ENCODE measurements around the gene WDR46.
A peak's percentile ranks its signal among the peaks of the same experiment; 100 is the strongest.

WDR46 gene

GRCh38 chr6:33320315-33321181 lies 31.5 kb upstream of the WDR46 start:
- Histone ChIP-seq H3K4me2 (ENCODE audit: low read length) (peak overlapping the region; percentile 90), H3K79me2 (ENCODE audit: control insufficient read depth, low read length) (peaks cover 52% of the 10 kb centered on the region), H3K27ac (ENCODE audit: low read depth, low read length) (peak overlapping the region; percentile 79; the same call in 1 of the 2 replicates)

GRCh38 chr6:33319939-33320314 lies 30.9 kb upstream of the WDR46 start:
- Histone ChIP-seq H3F3A (ENCODE audit: control insufficient read depth, insufficient read depth) (peaks cover 36% of the 10 kb centered on the region), H3K4me3 (ENCODE audit: low read length) (peak overlapping the region; percentile 85; the same call in 1 of the 2 replicates), H3K9me3 (ENCODE audit: control insufficient read depth, insufficient read depth, low read length) (no peaks in the 10 kb centered on the region), H3K4me2 (ENCODE audit: low read length) (peak overlapping the region; percentile 90), H3K27ac (ENCODE audit: low read depth, low read length) (peak overlapping the region; percentile 79), H4K20me1 (ENCODE audit: control insufficient read depth, insufficient read depth, low read depth, low read length) (0 out of 2 replicates have a peak, but pooled peaks cover 7% of the 10 kb centered on the region), H3K27me3 (ENCODE audit: control insufficient read depth, low read length) (no peaks in the 10 kb centered on the region), H3K36me3 (ENCODE audit: control insufficient read depth, low read length) (peaks cover 65% of the 10 kb centered on the region), H3K9me2 (replicated peaks; ENCODE audit: control insufficient read depth, low read length) (no peaks in the 10 kb centered on the region), H3K79me2 (ENCODE audit: control insufficient read depth, low read length) (peaks cover 52% of the 10 kb centered on the region), H3K4me1 (ENCODE audit: control insufficient read depth, low read length) (peaks cover 64% of the 10 kb centered on the region)
- TF ChIP-seq EZH2phosphoT487 (IDR thresholded peaks at IDR 0.05; ENCODE audit: borderline replicate concordance, low read length) (no peak), CTCF (IDR thresholded peaks at IDR 0.05; ENCODE audit: low read depth, low read length, poor library complexity, severe bottlenecking) (no peak)

More at GRCh38 chr6:33320315-33321181, 31.5 kb upstream of the WDR46 start:
- Histone ChIP-seq H3K27me3 (ENCODE audit: control insufficient read depth, low read length) (no peaks in the 10 kb centered on the region), H3K4me3 (ENCODE audit: low read length) (peak overlapping the region; percentile 85), H3K9me2 (replicated peaks; ENCODE audit: control insufficient read depth, low read length) (no peaks in the 10 kb centered on the region), H3K9me3 (ENCODE audit: control insufficient read depth, insufficient read depth, low read length) (no peaks in the 10 kb centered on the region), H3F3A (ENCODE audit: control insufficient read depth, insufficient read depth) (peaks cover 36% of the 10 kb centered on the region), H3K4me1 (ENCODE audit: control insufficient read depth, low read length) (peaks cover 64% of the 10 kb centered on the region), H4K20me1 (ENCODE audit: control insufficient read depth, insufficient read depth, low read depth, low read length) (0 out of 2 replicates have a peak, but pooled peaks cover 7% of the 10 kb centered on the region), H3K36me3 (ENCODE audit: control insufficient read depth, low read length) (peaks cover 61% of the 10 kb centered on the region)
- TF ChIP-seq CTCF (IDR thresholded peaks at IDR 0.05; ENCODE audit: low read depth, low read length, poor library complexity, severe bottlenecking) (no peak), EZH2phosphoT487 (IDR thresholded peaks at IDR 0.05; ENCODE audit: borderline replicate concordance, low read length) (no peak)

- peaks cover 32% of the 10 kb centered on the region for H3F3A ChIP-seq (ENCODE audit: control insufficient read depth, insufficient read depth)
- 0 out of 2 replicates have a peak, but pooled peaks cover 7% of the 10 kb centered on the region for H4K20me1 ChIP-seq (ENCODE audit: control insufficient read depth, insufficient read depth, low read depth, low read length)
- no peaks in the 10 kb centered on the region for H3K27me3 ChIP-seq (ENCODE audit: control insufficient read depth, low read length)
- H3K9me3 ChIP-seq (ENCODE audit: control insufficient read depth, insufficient read depth, low read length) = no peaks in the 10 kb centered on the region
- H3K4me3 ChIP-seq (ENCODE audit: low read length) = peak overlapping the region; percentile 82
- H3K27ac ChIP-seq (ENCODE audit: low read depth, low read length) = peak overlapping the region; percentile 79
- no peak for TF ChIP-seq CTCF (IDR thresholded peaks at IDR 0.05; ENCODE audit: low read depth, low read length, poor library complexity, severe bottlenecking)
- no peak for TF ChIP-seq EZH2phosphoT487 (IDR thresholded peaks at IDR 0.05; ENCODE audit: borderline replicate concordance, low read length)
- H3K9me2 ChIP-seq (replicated peaks; ENCODE audit: control insufficient read depth, low read length) = no peaks in the 10 kb centered on the region
- H3K4me2 ChIP-seq (ENCODE audit: low read length) = peak overlapping the region; percentile 90
- H3K4me1 ChIP-seq (ENCODE audit: control insufficient read depth, low read length) = peaks cover 60% of the 10 kb centered on the region
- H3K79me2 ChIP-seq (ENCODE audit: control insufficient read depth, low read length) = peaks cover 58% of the 10 kb centered on the region
- H3K36me3 ChIP-seq (ENCODE audit: control insufficient read depth, low read length) = peaks cover 63% of the 10 kb centered on the region
These were observed 29.5 kb upstream of the WDR46 start for GRCh38 chr6:33318426-33319073.
